Ishikawa (cell line): ENCODE data around the gene ELFN1.

Experiments
- EP300 ChIP-seq: IDR thresholded peaks from 2 replicates; pipeline ENCODE4 v1.6.1; 2012; ENCODE audit warnings: borderline replicate concordance
- RAD21 ChIP-seq: IDR thresholded peaks from 2 replicates; pipeline ENCODE4 v1.6.1; 2012; ENCODE audit warnings: low read depth
- TAF1 ChIP-seq: IDR thresholded peaks from 2 replicates; pipeline ENCODE4 v1.6.1; 2012; ENCODE audit warnings: low read depth, mild to moderate bottlenecking
- TEAD4 ChIP-seq: IDR thresholded peaks from 2 replicates; pipeline ENCODE4 v1.6.1; 2012
- TF ChIP-seq, protein P1 (sequence below): IDR thresholded peaks from 2 replicates; pipeline ENCODE4 v1.6.1; 2012; ENCODE audit warnings: low read depth, mild to moderate bottlenecking
- TF ChIP-seq, protein P2 (sequence below): IDR thresholded peaks from 2 replicates; pipeline ENCODE4 v1.6.1; 2012

DNA sequence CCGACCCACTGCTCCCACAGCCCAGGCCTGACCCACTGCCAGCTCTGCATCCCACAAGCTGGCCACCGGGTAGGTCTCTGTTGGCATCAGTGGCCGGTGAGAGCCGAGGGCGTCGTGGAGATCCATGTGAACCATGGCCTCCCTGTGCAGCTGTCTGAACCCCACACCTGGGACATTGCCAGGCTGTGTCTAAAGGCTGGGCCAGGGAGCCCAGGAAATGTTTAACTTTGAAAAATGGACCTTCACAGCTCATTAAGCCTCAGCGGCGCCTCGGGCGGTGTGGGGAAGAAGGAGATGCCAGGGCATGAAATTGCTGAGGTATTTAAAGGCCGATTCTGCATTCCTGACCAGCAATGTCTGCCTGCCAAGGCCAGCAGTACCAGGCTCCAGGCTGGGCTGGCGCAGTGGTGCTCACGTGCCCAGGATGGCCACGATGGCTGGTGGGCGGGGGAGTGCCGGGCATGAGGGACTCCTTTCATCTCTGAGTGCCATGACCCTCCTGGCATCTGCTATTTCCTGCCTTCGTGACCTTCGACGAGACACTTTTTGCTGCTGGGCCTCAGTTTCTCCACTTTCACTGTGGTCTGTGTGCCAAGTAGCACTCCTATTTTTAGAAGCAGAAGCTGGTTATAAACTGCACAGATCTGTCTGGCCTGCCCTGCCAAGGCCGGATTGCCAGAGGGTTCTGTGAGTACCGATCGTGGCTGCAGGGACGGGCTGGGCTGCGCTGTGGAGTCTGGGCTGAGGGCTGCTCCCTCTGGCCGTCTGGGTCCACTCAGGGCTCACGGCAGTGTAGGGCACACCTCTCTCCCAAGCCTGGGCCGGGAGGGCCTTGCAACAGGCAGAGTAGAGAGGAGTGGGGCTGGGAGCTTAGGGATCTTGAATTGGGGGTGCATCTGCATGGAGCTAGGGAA, 21.8 kb downstream of the ELFN1 start:
- TF ChIP-seq, protein P1, sequence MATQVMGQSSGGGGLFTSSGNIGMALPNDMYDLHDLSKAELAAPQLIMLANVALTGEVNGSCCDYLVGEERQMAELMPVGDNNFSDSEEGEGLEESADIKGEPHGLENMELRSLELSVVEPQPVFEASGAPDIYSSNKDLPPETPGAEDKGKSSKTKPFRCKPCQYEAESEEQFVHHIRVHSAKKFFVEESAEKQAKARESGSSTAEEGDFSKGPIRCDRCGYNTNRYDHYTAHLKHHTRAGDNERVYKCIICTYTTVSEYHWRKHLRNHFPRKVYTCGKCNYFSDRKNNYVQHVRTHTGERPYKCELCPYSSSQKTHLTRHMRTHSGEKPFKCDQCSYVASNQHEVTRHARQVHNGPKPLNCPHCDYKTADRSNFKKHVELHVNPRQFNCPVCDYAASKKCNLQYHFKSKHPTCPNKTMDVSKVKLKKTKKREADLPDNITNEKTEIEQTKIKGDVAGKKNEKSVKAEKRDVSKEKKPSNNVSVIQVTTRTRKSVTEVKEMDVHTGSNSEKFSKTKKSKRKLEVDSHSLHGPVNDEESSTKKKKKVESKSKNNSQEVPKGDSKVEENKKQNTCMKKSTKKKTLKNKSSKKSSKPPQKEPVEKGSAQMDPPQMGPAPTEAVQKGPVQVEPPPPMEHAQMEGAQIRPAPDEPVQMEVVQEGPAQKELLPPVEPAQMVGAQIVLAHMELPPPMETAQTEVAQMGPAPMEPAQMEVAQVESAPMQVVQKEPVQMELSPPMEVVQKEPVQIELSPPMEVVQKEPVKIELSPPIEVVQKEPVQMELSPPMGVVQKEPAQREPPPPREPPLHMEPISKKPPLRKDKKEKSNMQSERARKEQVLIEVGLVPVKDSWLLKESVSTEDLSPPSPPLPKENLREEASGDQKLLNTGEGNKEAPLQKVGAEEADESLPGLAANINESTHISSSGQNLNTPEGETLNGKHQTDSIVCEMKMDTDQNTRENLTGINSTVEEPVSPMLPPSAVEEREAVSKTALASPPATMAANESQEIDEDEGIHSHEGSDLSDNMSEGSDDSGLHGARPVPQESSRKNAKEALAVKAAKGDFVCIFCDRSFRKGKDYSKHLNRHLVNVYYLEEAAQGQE = no peak
- TF ChIP-seq RAD21 = no peak
- no peak for TF ChIP-seq TAF1
- peak; percentile 79 for TF ChIP-seq TEAD4
- TF ChIP-seq, protein P2, sequence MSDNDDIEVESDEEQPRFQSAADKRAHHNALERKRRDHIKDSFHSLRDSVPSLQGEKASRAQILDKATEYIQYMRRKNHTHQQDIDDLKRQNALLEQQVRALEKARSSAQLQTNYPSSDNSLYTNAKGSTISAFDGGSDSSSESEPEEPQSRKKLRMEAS = peak; percentile 67
- TF ChIP-seq EP300 = no peak
